ENCODE measurements around the gene THRAP3.
"Not testable (repeated sequence)": the region's sequence is repeated elsewhere in the genome, so short reads cannot be mapped to it uniquely, and the experiment has no call there.

The THRAP3 gene

GRCh38 chr1:36223996-36224536 lies at the start of gene THRAP3:
Gene THRAP3, plus strand, starts transcription at chr1:36224443. Its CDS starts 58,121 bp downstream, at chr1:36282564.
- peak; percentile 97 for DNase-seq (ENCODE audit: low read depth)

GRCh38 chr1:36174713-36175112 lies 49.5 kb upstream of the THRAP3 start:
- DNase-seq (ENCODE audit: low read depth) = no peak

GRCh38 chr1:36175137-36176095 lies 48.8 kb upstream of the THRAP3 start:
- DNase-seq (ENCODE audit: low read depth) = no peak

- no peak for DNase-seq (ENCODE audit: low read depth)
These were observed 47.9 kb upstream of the THRAP3 start for GRCh38 chr1:36176106-36176949.

GRCh38 chr1:36177589-36178431 lies 46.4 kb upstream of the THRAP3 start:
- no peak for DNase-seq (ENCODE audit: low read depth)

- no peak for DNase-seq (ENCODE audit: low read depth)
These were observed 45.6 kb upstream of the THRAP3 start for GRCh38 chr1:36178471-36179219.

GRCh38 chr1:36179220-36179600 lies 45.0 kb upstream of the THRAP3 start:
- DNase-seq (ENCODE audit: low read depth) = no peak

- no peak for DNase-seq (ENCODE audit: low read depth)
These were observed 41.5 kb upstream of the THRAP3 start for GRCh38 chr1:36182734-36183133.

- DNase-seq (ENCODE audit: low read depth) = no peak
These were observed 40.9 kb upstream of the THRAP3 start for GRCh38 chr1:36183309-36183856.

GRCh38 chr1:36187800-36188593 lies 36.2 kb upstream of the THRAP3 start:
- peak; percentile 64 for DNase-seq (ENCODE audit: low read depth)

GRCh38 chr1:36196805-36197204 lies 27.4 kb upstream of the THRAP3 start:
- DNase-seq (ENCODE audit: low read depth) = not testable (repeated sequence)

GRCh38 chr1:36198641-36199040 lies 25.6 kb upstream of the THRAP3 start:
- no peak for DNase-seq (ENCODE audit: low read depth)

GRCh38 chr1:36199934-36200741 lies 24.1 kb upstream of the THRAP3 start:
- no peak for DNase-seq (ENCODE audit: low read depth)

GRCh38 chr1:36203027-36203553 lies 21.2 kb upstream of the THRAP3 start:
- no peak for DNase-seq (ENCODE audit: low read depth)

- no peak for DNase-seq (ENCODE audit: low read depth)
These were observed 20.5 kb upstream of the THRAP3 start for GRCh38 chr1:36203554-36204346.

- DNase-seq (ENCODE audit: low read depth) = no peak
These were observed 19.8 kb upstream of the THRAP3 start for GRCh38 chr1:36204347-36204909.

GRCh38 chr1:36206323-36206858 lies 17.9 kb upstream of the THRAP3 start:
- no peak for DNase-seq (ENCODE audit: low read depth)
